ENCODE measurements around the gene VPS26B. TPM values are rescaled to one million over a fixed set of nuclear protein-coding genes. Genes with fewer than 3 reads are reported as not detected.
"Not testable (repeated sequence)": the region's sequence is repeated elsewhere in the genome, so short reads cannot be mapped to it uniquely, and the experiment has no call there.

VPS26B gene
- 10 to 100 TPM; 33.8 to 74.0 (median 64.0) TPM for total RNA-seq

DNA sequence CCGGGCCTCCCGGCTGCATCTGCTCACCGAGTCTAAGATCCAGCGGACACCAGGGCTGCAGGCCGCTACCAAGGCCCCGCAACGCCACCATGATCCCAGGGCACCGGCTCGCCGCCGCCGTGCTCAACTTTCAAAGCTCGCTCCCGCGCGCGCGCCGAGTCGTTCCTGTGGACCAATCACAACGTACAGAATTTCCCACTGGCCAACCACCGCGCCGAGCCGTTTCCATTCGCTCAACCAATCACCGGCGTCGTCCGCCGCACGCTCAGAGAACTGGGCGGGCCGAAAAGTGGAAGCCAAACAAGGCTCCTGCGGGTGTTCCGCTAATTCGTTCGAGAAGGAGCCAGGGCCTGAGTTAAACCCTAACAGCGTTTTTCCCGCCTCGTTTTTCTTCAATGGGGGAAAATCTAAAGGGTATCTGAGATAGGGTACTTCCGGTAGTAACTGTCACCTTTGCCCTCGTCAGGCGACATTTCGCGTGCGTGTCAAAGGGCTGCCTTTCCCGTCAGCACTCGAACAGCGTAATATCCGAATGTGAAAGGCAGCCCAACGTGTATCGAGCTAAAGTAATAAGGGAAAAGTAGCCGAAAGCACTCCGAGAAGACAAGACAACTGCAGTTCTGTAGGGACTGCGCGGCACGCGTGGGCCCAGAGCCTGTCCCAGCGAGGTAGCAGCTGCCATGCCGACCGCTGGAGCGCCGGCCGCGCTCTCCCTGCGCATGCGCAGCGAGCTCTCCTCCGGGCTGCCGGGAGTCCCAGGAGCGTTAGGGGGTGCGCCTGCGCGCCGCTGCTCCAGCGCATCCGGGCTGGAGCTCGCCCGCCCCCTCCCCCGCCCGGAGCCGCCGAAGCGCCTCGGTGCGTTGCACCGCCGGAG is at the start of gene VPS26B, which contains the start of gene NCAPD3:
VPS26B (plus strand) TSS at position 836 of the 874 bp plus-strand sequence. CDS start 452 bp downstream, outside the sequence.
NCAPD3 (minus strand) TSS at position 132 of the 874 bp plus-strand sequence; CDS start at position 91, 41 bp downstream.
- Histone ChIP-seq H3K27me3 (no peaks in the 10 kb centered on the region), H3K27ac (peak within 1 kb of the TSS; percentile 87 to 93 (median 92)), H3K9me3 (no peaks in the 10 kb centered on the region), H3K4me1 (peaks cover 0 to 43% (median 5%) of the 10 kb centered on the region in 4 donors), H3K36me3 (peaks cover 0 to 3% (median 0%) of the 10 kb centered on the region in 3 donors), H3K4me3 (peak within 1 kb of the TSS; percentile 62 to 98 (median 86))
- TF ChIP-seq POLR2A (IDR thresholded peaks at IDR 0.05) = peak; percentile 97 to 99
- TF ChIP-seq, protein P1, sequence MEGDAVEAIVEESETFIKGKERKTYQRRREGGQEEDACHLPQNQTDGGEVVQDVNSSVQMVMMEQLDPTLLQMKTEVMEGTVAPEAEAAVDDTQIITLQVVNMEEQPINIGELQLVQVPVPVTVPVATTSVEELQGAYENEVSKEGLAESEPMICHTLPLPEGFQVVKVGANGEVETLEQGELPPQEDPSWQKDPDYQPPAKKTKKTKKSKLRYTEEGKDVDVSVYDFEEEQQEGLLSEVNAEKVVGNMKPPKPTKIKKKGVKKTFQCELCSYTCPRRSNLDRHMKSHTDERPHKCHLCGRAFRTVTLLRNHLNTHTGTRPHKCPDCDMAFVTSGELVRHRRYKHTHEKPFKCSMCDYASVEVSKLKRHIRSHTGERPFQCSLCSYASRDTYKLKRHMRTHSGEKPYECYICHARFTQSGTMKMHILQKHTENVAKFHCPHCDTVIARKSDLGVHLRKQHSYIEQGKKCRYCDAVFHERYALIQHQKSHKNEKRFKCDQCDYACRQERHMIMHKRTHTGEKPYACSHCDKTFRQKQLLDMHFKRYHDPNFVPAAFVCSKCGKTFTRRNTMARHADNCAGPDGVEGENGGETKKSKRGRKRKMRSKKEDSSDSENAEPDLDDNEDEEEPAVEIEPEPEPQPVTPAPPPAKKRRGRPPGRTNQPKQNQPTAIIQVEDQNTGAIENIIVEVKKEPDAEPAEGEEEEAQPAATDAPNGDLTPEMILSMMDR (IDR thresholded peaks at IDR 0.05) = peak in 2 of 6 experiments; percentile 2 to 9
- peak; percentile 96 to 99 (median 98) for DNase-seq

DNA sequence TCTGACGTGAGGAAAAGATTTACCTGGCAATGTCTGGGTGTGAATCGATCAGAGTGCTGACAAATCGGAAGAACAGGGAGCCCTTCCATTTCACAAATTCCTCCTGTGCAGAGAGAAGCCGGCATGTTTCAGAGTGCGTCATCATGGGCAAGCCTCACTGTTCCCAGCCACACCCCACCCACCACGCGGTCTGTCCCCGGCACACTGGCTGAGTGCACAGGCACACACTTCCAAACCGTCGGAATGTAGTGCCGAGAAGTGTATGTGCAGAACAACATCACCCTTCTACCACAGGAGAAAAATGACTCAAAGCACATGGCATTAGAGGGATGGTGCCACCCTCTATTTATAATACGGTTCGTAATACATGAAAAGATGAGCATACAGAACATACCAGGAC is 48.2 kb upstream of the VPS26B start:
- DNase-seq = no peak
- Histone ChIP-seq H3K9me3 (no peaks in the 10 kb centered on the region), H3K27me3 (no peaks in the 10 kb centered on the region), H3K36me3 (peaks cover 0 to 46% (median 0%) of the 10 kb centered on the region in 3 donors), H3K27ac (no peak overlapping the region), H3K4me3 (no peak overlapping the region), H3K4me1 (no peaks in the 10 kb centered on the region)
- TF ChIP-seq POLR2A (IDR thresholded peaks at IDR 0.05) = no peak
- TF ChIP-seq, protein P1 (IDR thresholded peaks at IDR 0.05) = no peak

DNA sequence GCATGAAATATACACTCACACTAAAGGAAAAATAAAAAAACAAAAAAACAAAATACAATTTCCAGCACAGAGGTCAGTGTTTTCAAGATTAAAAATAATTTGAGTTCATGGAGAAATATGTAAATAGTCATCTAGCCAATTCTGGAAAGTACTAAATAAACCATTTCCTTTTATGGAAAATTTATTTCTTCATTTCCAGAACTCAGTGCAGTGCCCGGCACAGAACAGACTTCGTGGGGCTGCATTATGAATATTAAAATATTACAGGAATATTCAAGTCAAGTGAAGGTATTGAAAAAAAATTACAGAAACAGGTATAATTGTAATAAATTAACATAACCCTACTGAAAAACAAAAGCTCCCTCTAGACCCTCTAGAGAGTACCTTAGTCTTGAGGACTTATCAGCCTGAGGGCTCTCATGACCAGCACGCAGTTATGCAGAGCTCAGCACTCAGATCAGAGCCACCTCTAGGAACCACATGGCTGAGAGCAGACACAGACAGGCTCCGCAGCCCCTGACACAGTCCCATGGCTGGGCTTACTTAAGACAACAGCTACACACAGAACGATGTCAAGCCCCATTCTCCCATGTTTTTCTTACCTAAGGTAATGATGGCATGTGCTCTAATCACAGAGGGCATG is 46.3 kb upstream of the VPS26B start:
- TF ChIP-seq, protein P1 (IDR thresholded peaks at IDR 0.05) = no peak
- TF ChIP-seq POLR2A (IDR thresholded peaks at IDR 0.05) = no peak
- no peaks in the 10 kb centered on the region for H3K9me3 ChIP-seq
- DNase-seq = no peak
- H3K36me3 ChIP-seq = peaks cover 0 to 50% (median 0%) of the 10 kb centered on the region in 3 donors
- no peak overlapping the region for H3K27ac ChIP-seq
- no peaks in the 10 kb centered on the region for H3K4me1 ChIP-seq
- H3K27me3 ChIP-seq = no peaks in the 10 kb centered on the region
- no peak overlapping the region for H3K4me3 ChIP-seq

DNA sequence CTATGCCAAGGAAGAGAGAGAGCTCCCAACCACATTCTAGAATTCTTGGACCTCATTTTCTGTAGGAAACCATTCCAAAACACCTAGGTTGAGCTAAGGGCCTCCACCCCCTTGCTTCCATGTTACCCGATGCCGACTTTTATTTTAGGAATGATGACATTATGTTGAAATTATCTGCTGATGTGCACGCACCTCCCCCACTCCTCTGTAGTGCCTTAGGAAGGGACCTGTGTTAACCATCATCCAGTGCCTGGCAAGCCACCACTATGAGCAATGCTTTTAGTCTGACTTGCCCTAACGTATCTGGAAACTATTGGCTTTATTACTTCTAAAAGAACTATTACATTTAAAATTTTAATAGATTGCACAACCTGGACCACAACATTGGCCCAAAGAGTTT is 42.8 kb upstream of the VPS26B start:
- Histone ChIP-seq H3K27ac (no peak overlapping the region), H3K9me3 (no peaks in the 10 kb centered on the region), H3K4me1 (no peaks in the 10 kb centered on the region), H3K27me3 (no peaks in the 10 kb centered on the region), H3K4me3 (no peak overlapping the region), H3K36me3 (peaks cover 0 to 32% (median under 1%) of the 10 kb centered on the region in 3 donors)
- DNase-seq = no peak
- TF ChIP-seq, protein P1 (IDR thresholded peaks at IDR 0.05) = no peak
- TF ChIP-seq POLR2A (IDR thresholded peaks at IDR 0.05) = no peak

DNA sequence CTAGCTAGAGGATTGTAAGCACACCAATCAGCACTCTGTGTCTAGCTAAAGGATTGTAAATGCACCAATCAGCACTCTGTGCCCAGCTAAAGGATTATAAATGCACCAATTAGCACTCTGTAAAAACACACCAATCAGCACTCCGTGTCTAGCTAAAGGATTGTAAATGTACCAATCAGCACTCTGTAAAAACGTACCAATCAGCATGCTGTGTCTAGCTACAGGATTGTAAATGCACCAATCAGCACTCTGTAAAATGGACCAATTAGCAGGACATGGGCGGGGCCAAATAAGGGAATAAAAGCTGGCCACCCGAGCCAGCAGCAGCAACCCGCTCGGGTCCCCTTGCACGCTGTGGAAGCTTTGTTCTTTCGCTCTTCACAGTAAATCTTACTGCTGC is 36.4 kb upstream of the VPS26B start:
- not testable (repeated sequence) for H3K9me3 ChIP-seq, H3K27me3 ChIP-seq, H3K4me1 ChIP-seq, H3K4me3 ChIP-seq, DNase-seq, H3K27ac ChIP-seq
- H3K36me3 ChIP-seq = peaks cover 0 to 43% (median 2%) of the 10 kb centered on the region in 3 donors

DNA sequence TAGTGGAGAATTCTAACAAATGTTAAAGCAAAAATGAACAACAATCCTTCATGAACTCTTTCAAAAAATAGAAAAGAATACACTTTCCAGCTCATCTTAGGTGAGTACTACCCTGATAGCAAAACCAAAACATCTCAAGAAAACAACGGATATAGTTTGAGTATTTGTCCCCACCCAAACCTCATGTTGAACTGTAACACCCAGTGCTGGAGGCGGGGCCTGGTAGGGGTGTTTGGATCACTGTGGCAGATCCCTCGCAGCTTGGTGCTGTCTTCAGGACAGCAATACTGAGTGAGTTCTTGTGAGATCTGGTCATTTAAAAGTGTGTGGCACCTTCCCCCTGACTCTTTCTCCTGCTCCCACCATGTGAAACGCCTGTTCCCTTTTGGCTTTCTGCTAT is 27.7 kb upstream of the VPS26B start:
- no peak for DNase-seq
- Histone ChIP-seq H3K27me3 (no peaks in the 10 kb centered on the region), H3K4me1 (no peaks in the 10 kb centered on the region), H3K4me3 (no peak overlapping the region), H3K27ac (no peak overlapping the region), H3K9me3 (no peaks in the 10 kb centered on the region), H3K36me3 (peaks cover 0 to 45% (median 0%) of the 10 kb centered on the region in 3 donors)
- no peak for TF ChIP-seq POLR2A (IDR thresholded peaks at IDR 0.05)
- TF ChIP-seq, protein P1 (IDR thresholded peaks at IDR 0.05) = no peak

Measured in Peyer's patch (tissue), 4 donors.